Fibroblast of lung (primary cell): ENCODE data around the gene SPAST. TPM values are rescaled to one million over a fixed set of nuclear protein-coding genes. Genes with fewer than 3 reads are reported as not detected.
"Not testable (repeated sequence)": the region's sequence is repeated elsewhere in the genome, so short reads cannot be mapped to it uniquely, and the experiment has no call there.

Experiments
- DNase-seq, 2 donors: peaks; one replicate each; pipeline versions ENCODE4 v3.0.0 to v3.0.0-alpha.2; 2010; ENCODE audit warnings: low read depth in 2 of 2
- H2AFZ ChIP-seq: 2 replicates; pipeline ENCODE4 v1.5.1; 2012; ENCODE audit warnings: low read length, control low read depth, inconsistent platforms
- H3K27ac ChIP-seq: 2 replicates; pipeline ENCODE4 v1.5.1; 2011; ENCODE audit warnings: low read length, control low read depth; ENCODE audit not compliant: insufficient read depth
- H3K27me3 ChIP-seq: 2 replicates; pipeline ENCODE4 v1.5.1; 2011; ENCODE audit warnings: mild to moderate bottlenecking, low read length; ENCODE audit not compliant: control insufficient read depth, insufficient read depth
- H3K36me3 ChIP-seq: 2 replicates; pipeline ENCODE4 v1.5.1; 2011; ENCODE audit warnings: low read length; ENCODE audit not compliant: control insufficient read depth, insufficient read depth
- H3K4me1 ChIP-seq: 2 replicates; pipeline ENCODE4 v1.5.1; 2011; ENCODE audit warnings: low read length; ENCODE audit not compliant: control insufficient read depth, insufficient read depth; ENCODE audit errors: extremely low read depth
- H3K4me2 ChIP-seq: 2 replicates; pipeline ENCODE4 v1.5.1; 2011; ENCODE audit warnings: low read length, control low read depth; ENCODE audit not compliant: insufficient read depth; ENCODE audit errors: extremely low read depth
- H3K4me3 ChIP-seq, 4 experiments: fragments of 200-600 bp in 1 of 4; sonication (generic) in 1 of 4; replicated peaks in 1 of 4; 2 replicates each; pipeline ENCODE4 v1.5.1; 2011 to 2016; ENCODE audit warnings: low read length in 4 of 4, low read depth in 3 of 4, mild to moderate bottlenecking in 3 of 4, control low read depth in 2 of 4, inconsistent platforms in 1 of 4, mixed read lengths in 1 of 4; ENCODE audit not compliant: insufficient read depth in 1 of 4; ENCODE audit errors: control extremely low read depth in 1 of 4
- H3K79me2 ChIP-seq: 2 replicates; pipeline ENCODE4 v1.5.1; 2012; ENCODE audit warnings: mild to moderate bottlenecking, low read length, inconsistent platforms; ENCODE audit not compliant: control insufficient read depth, insufficient read depth
- H3K9ac ChIP-seq: 2 replicates; pipeline ENCODE4 v1.5.1; 2011; ENCODE audit warnings: mild to moderate bottlenecking, low read length, control low read depth; ENCODE audit not compliant: insufficient read depth
- H3K9me3 ChIP-seq: 2 replicates; pipeline ENCODE4 v1.5.1; 2012; ENCODE audit warnings: low read depth, low read length; ENCODE audit not compliant: control insufficient read depth, insufficient read depth
- H4K20me1 ChIP-seq: 2 replicates; pipeline ENCODE4 v1.5.1; 2011; ENCODE audit warnings: low read length; ENCODE audit not compliant: control insufficient read depth, insufficient read depth; ENCODE audit errors: extremely low read depth
- EZH2 ChIP-seq: IDR thresholded peaks from 2 replicates; pipeline ENCODE4 v1.5.1; 2012; ENCODE audit warnings: low read length, control low read depth, mild to moderate bottlenecking; ENCODE audit errors: missing control alignments
- polyA plus RNA-seq, 2 donors: library from polyadenylated mRNA; depleted of rRNA in 1 of 2; stranded (reverse) in 1 of 2; unstranded in 1 of 2; fragments of >200 nt; gene quantifications; 2 replicates each; pipeline ENCODE4 v1.2.1, GENCODE V29; 2011 to 2012; ENCODE audit warnings: missing spikeins in 1 of 2
- total RNA-seq: library from RNA; depleted of rRNA; stranded (reverse); fragments of >200 nt; gene quantifications from 2 replicates; pipeline ENCODE4 v1.2.1, GENCODE V29; 2014
- TF ChIP-seq, protein P1 (sequence below), 2 donors: IDR thresholded peaks in 1 of 2; conservative IDR thresholded peaks in 1 of 2; 1 replicate in 1 of 2; 2 replicates in 1 of 2; pipeline ENCODE4 v1.5.1; 2011 to 2012; ENCODE audit warnings: low read length in 2 of 2, control low read depth in 1 of 2, inconsistent platforms in 1 of 2, low read depth in 1 of 2, mild to moderate bottlenecking in 1 of 2

SPAST gene
- total and polyA plus RNA-seq, 2 donors (not counting 1 experiment from before 2014, with no cell fraction given), result 12.7 to 22.6 TPM

DNA sequence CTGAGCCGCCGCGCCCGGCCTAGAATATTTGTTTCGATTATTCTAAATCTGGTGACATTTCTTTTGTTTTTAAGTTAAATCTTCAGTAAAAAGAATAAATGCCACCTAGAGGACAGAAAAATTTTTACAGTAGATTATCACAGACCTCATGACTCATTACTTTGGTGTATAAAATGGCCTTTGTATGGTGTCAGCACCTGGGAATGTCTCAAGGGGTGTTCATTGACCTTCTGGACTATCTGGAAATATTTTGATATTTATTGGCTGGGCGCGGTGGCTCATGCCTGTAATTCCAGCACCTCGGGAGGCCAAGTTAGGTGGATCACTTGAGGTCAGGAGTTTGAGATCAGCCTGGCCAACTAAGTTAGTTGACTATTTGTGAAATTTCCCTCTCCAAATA, 72.1 kb downstream of the SPAST start:
- Histone ChIP-seq H2AFZ (no peak overlapping the region), H3K36me3 (peaks cover 1% of the 10 kb centered on the region), H3K9ac (no peak overlapping the region), H4K20me1 (no peaks in the 10 kb centered on the region), H3K4me2 (no peak overlapping the region), H3K4me3 (no peak overlapping the region), H3K27ac (peak overlapping the region; percentile 28), H3K27me3 (no peaks in the 10 kb centered on the region), H3K4me1 (peaks cover 2% of the 10 kb centered on the region), H3K79me2 (no peaks in the 10 kb centered on the region), H3K9me3 (no peaks in the 10 kb centered on the region)
- TF ChIP-seq, protein P1, sequence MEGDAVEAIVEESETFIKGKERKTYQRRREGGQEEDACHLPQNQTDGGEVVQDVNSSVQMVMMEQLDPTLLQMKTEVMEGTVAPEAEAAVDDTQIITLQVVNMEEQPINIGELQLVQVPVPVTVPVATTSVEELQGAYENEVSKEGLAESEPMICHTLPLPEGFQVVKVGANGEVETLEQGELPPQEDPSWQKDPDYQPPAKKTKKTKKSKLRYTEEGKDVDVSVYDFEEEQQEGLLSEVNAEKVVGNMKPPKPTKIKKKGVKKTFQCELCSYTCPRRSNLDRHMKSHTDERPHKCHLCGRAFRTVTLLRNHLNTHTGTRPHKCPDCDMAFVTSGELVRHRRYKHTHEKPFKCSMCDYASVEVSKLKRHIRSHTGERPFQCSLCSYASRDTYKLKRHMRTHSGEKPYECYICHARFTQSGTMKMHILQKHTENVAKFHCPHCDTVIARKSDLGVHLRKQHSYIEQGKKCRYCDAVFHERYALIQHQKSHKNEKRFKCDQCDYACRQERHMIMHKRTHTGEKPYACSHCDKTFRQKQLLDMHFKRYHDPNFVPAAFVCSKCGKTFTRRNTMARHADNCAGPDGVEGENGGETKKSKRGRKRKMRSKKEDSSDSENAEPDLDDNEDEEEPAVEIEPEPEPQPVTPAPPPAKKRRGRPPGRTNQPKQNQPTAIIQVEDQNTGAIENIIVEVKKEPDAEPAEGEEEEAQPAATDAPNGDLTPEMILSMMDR (conservative IDR thresholded peaks at IDR 0.05 in 1 of 2, IDR thresholded peaks at IDR 0.05 in 1 of 2; ENCODE audit: low read depth in 1 of 2, low read length in 2 of 2), result peak in 1 of 2 donors; percentile 25
- TF ChIP-seq EZH2, result no peak
- DNase-seq, result peak; percentile 65 to 82

DNA sequence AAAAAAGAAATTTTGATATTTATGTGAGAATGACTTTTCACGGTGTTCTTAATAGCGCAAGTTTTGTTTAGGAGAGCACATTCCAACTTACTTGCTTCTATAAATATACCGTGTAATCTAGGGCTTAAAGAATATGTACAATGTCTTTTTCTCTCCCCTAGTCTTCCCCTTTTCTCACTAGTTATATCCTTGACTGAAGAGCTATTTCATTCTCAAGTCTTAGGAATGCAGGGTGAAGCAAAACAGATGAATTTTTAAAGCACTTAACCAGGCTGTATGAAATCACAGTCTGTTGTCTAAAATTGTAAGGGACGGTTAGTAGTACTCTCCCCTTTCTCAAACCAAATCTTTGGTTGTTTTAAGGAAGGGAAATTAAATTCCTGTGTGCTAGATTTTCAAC, 72.7 kb downstream of the SPAST start:
- Histone ChIP-seq H3K9ac (no peak overlapping the region), H3K27ac (peak overlapping the region; percentile 28), H3K27me3 (no peaks in the 10 kb centered on the region), H3K4me2 (no peak overlapping the region), H4K20me1 (no peaks in the 10 kb centered on the region), H3K79me2 (no peaks in the 10 kb centered on the region), H3K4me1 (peaks cover 2% of the 10 kb centered on the region), H2AFZ (no peak overlapping the region), H3K9me3 (no peaks in the 10 kb centered on the region), H3K4me3 (no peak overlapping the region), H3K36me3 (peaks cover 1% of the 10 kb centered on the region)
- TF ChIP-seq, protein P1 (conservative IDR thresholded peaks at IDR 0.05 in 1 of 2, IDR thresholded peaks at IDR 0.05 in 1 of 2; ENCODE audit: low read depth in 1 of 2, low read length in 2 of 2), result no peak
- TF ChIP-seq EZH2, result no peak
- DNase-seq, result peak in 1 of 2 donors; percentile 65

DNA sequence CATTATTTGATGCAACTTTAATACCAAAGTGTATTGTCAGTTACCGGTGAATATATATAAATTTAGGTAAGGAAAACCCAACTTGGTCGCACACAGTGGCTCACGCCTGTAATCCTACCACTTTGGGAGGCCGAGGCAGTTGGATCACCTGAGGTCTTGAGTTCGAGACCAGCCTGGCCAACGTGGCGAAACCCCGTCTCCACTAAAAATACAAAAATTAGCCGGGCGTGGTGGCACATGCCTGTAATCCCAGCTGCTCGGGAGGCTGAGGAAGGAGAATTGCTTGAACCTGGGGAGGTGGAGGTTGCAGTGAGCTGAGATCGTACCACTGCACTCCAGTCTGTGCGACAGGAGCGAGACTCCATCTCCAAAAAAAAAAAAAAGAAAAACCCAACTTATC, 88.2 kb downstream of the SPAST start:
- not testable (repeated sequence) for H3K27ac ChIP-seq, H2AFZ ChIP-seq, DNase-seq, H3K27me3 ChIP-seq, H3K4me3 ChIP-seq, H3K4me2 ChIP-seq, H3K36me3 ChIP-seq, H3K4me1 ChIP-seq, H3K79me2 ChIP-seq, H3K9ac ChIP-seq, H3K9me3 ChIP-seq, H4K20me1 ChIP-seq
